Adrenal gland (tissue), 12 donors: ENCODE results near the gene AGPAT2. TPM values are rescaled to one million over a fixed set of nuclear protein-coding genes. Genes with fewer than 3 reads are reported as not detected.

ENCODE experiments used
- DNase-seq, 7 donors: peaks; one replicate each; pipeline ENCODE4 v3.0.0-alpha.2; 2019 to 2020
- H3K27ac ChIP-seq, 5 donors: fragments of 200-600 bp; sonication (generic) in 4 of 5; 1 replicate in 3 of 5; 2 replicates in 2 of 5; pipeline versions ENCODE4 v1.5.1 to v1.8.0; 2016 to 2020; ENCODE audit warnings: mild to moderate bottlenecking in 1 of 5
- H3K27me3 ChIP-seq: fragments of 200-600 bp; 2 replicates; pipeline ENCODE4 v1.8.0; 2021
- H3K36me3 ChIP-seq, 2 donors: fragments of 200-600 bp; replicated peaks in 1 of 2; 1 replicate in 1 of 2; 2 replicates in 1 of 2; pipeline versions ENCODE4 v1.5.1 to v1.8.0; 2018 to 2022
- H3K4me1 ChIP-seq, 2 donors: fragments of 200-600 bp; replicated peaks in 1 of 2; 1 replicate in 1 of 2; 2 replicates in 1 of 2; pipeline versions ENCODE4 v1.5.1 to v1.8.0; 2018 to 2021
- H3K4me3 ChIP-seq, 4 donors: fragments of 200-600 bp; sonication (generic) in 3 of 4; one replicate each; pipeline ENCODE4 v1.5.1; 2016 to 2018
- H3K9me3 ChIP-seq, 3 donors: fragments of 200-600 bp; sonication (generic) in 1 of 3; replicated peaks in 1 of 3; 1 replicate in 2 of 3; 2 replicates in 1 of 3; pipeline versions ENCODE4 v1.5.1 to v1.8.0; 2016 to 2021
- CTCF ChIP-seq, 6 experiments: fragments of 450-650 bp in 4 of 6; fragments of 200-600 bp in 2 of 6; sonication (generic) in 1 of 6; IDR thresholded peaks; 1 replicate in 5 of 6; 2 replicates in 1 of 6; pipeline versions ENCODE4 v1.5.1 to v1.8.0; 2016 to 2021; ENCODE audit warnings: antibody characterized with exemption in 6 of 6, mild to moderate bottlenecking in 2 of 6, moderate library complexity in 1 of 6
- POLR2A ChIP-seq, 2 donors: fragments of 450-650 bp; IDR thresholded peaks; one replicate each; pipeline ENCODE4 v1.6.1; 2017; ENCODE audit warnings: antibody characterized with exemption in 2 of 2, mild to moderate bottlenecking in 2 of 2, moderate library complexity in 1 of 2
- WGBS, 4 donors: extraction: QIAGEN DNeasy Blood & Tissue Kit in 2 of 4; methylation state at CpG; one replicate each; pipeline versions ENCODE4 v1.1.5 to v1.1.7; 2013 to 2017; 5-methylcytosine and 5-hydroxymethylcytosine counted together
- intact Hi-C, 2 donors: fragments of 100-400 bp; cut with DNase I; formaldehyde crosslinking; loops; one replicate each; pipeline versions ENCODE4 v1.14.1 to v1.15.0; 2022 to 2023
- polyA plus RNA-seq, 3 donors: library from polyadenylated mRNA; stranded (reverse); fragments of 200-250 nt in 2 of 3; fragments of 350-450 nt in 1 of 3; fragmentation: Illumina TruSeq in 1 of 3; extraction: RNeasy Lipid Tissue Mini Kit (QIAGEN cat#74804) in 1 of 3; gene quantifications; one replicate each; pipeline ENCODE4 v1.2.3, GENCODE V29; 2013 to 2014
- total RNA-seq, 9 donors: library from RNA; depleted of rRNA in 4 of 9; stranded (reverse); fragments of >200 nt in 4 of 9; fragments of 120-200 nt in 1 of 9; fragmentation: NEBNext Ultra II Directional in 1 of 9; extraction: Animal tissue kit (Norgen Biotek cat#: 25700) in 1 of 9; gene quantifications; one replicate each; pipeline versions ENCODE4 v1.1.0 to v1.2.4, GENCODE V29; 2013 to 2023
- donor health status: healthy with polysubstance abuse.
- donor health status: Bipolar disorder and iron deficiency.
- donor health status: DM: yes; HTN: yes; CAD: no.
- donor health status: DM: no; HTN: no; CAD: no.
- donor health status: DM: no; HTN: no; CAD: no.
- donor health status: DM: yes; HTN: yes; CAD: no.

AGPAT2 gene
- total and polyA plus RNA-seq, 12 donors: 6.4 to 274 (median 48.0) TPM

DNA sequence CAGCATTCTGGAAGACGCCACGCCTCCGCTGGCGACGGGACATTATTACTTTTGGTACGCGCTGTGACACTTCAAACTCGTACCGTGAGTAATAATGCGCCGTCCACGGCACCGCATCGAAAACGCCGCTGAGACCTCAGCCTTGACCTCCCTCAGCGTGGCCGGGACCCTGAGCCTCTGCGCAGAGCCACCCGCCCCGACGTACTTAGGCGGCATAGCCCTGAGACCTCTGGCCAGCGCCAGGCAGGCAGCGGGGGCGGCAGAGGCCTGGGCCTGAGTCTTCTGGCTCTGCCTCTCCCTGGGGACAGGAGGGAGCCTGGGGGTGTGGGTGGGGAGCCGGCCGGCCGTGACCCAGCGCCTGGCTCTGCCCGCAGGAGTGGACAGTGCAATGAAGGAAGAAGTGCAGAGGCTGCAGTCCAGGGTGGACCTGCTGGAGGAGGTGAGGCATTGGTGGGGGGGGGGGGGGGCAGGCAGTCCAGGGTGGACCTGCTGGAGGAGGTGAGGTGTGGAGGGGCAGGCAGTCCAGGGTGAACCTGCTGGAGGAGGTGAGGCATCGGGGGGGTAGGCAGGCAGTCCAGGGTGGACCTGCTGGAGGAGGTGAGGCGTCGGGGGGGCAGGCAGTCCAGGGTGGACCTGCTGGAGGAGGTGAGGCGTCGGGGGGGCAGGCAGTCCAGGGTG, 16.5 kb downstream of the AGPAT2 start:
- Histone ChIP-seq H3K36me3 (peaks cover 0 to 8% of the 10 kb centered on the region in 2 donors), H3K27ac (no peak overlapping the region), H3K27me3 (no peaks in the 10 kb centered on the region), H3K9me3 (no peaks in the 10 kb centered on the region), H3K4me1 (no peaks in the 10 kb centered on the region), H3K4me3 (no peak overlapping the region)
- DNase-seq: peak in 1 of 7 donors; percentile 42
- intact Hi-C loops: no loop called here
- TF ChIP-seq CTCF (IDR thresholded peaks at IDR 0.05) (no peak), POLR2A (IDR thresholded peaks at IDR 0.05) (no peak)
- WGBS, 4 donors: 49 to 64% (median 57%) methylated on average over 10 to 36 of the region's 36 CpGs

GRCh38 chr9:136669791-136670464, 17.3 kb downstream of the AGPAT2 start:
- DNase-seq: no peak
- 60 to 69% (median 62%) methylated on average over 13 to 23 of the region's 23 CpGs for WGBS, 4 donors
- peaks cover 0 to 8% of the 10 kb centered on the region in 2 donors for H3K36me3 ChIP-seq
- H3K27ac ChIP-seq: no peak overlapping the region
- peaks cover 5% of the 10 kb centered on the region for H3K27me3 ChIP-seq
- TF ChIP-seq CTCF (IDR thresholded peaks at IDR 0.05): no peak
- TF ChIP-seq POLR2A (IDR thresholded peaks at IDR 0.05): no peak
- no peaks in the 10 kb centered on the region for H3K9me3 ChIP-seq
- no peak overlapping the region for H3K4me3 ChIP-seq
- intact Hi-C loops: no loop called here
- H3K4me1 ChIP-seq: no peaks in the 10 kb centered on the region

GRCh38 chr9:136668983-136669790, 18.1 kb downstream of the AGPAT2 start:
- no peaks in the 10 kb centered on the region for H3K4me1 ChIP-seq
- WGBS, 4 donors: 49 to 87% (median 71%) methylated on average over 13 to 23 of the region's 23 CpGs
- H3K27ac ChIP-seq: no peak overlapping the region
- H3K4me3 ChIP-seq: peak overlapping the region in 1 of 4 donors; percentile 19
- H3K36me3 ChIP-seq: peaks cover 0 to 2% of the 10 kb centered on the region in 2 donors
- no peak for DNase-seq
- intact Hi-C loops: no loop called here
- peak in 1 of 2 donors; percentile 4 for TF ChIP-seq POLR2A (IDR thresholded peaks at IDR 0.05)
- TF ChIP-seq CTCF (IDR thresholded peaks at IDR 0.05): no peak
- H3K27me3 ChIP-seq: peaks cover 8% of the 10 kb centered on the region
- no peaks in the 10 kb centered on the region for H3K9me3 ChIP-seq
